B cell (primary cell): ENCODE data around the gene FCN2. TPM values are rescaled to one million over a fixed set of nuclear protein-coding genes. Genes with fewer than 3 reads are reported as not detected.

Experiments
- ATAC-seq: fragments of 200-7000 bp; cut with Tn5 transposase; one replicate; pipeline ENCODE4 v1.10.0; 2021; ENCODE audit warnings: low read depth, mild to moderate bottlenecking, moderate number of reproducible peaks, moderate library complexity
- CTCF ChIA-PET: fragments of 350-600 bp; sonication (Branson Sonifier 250); formaldehyde crosslinking; loops from one replicate; lab custom pipeline; 2021; ENCODE audit warnings: antibody characterized with exemption, inconsistent platforms; lab: Charles Lee
- POLR2A ChIA-PET: fragments of 350-600 bp; sonication (Branson Sonifier 250); formaldehyde crosslinking; loops from one replicate; lab custom pipeline; 2021; ENCODE audit warnings: antibody characterized with exemption; lab: Charles Lee
- DNase-seq: peaks from one replicate; pipeline ENCODE4 v3.0.0; 2013
- H2AFZ ChIP-seq: 2 replicates; pipeline ENCODE4 v1.6.1; 2012; ENCODE audit warnings: mild to moderate bottlenecking, low read depth, low read length; ENCODE audit not compliant: insufficient read depth, poor library complexity, severe bottlenecking
- H3K27ac ChIP-seq, 2 donors: 1 replicate in 1 of 2; 2 replicates in 1 of 2; pipeline ENCODE4 v1.5.1; 2012 to 2013; ENCODE audit warnings: low read length in 2 of 2, mild to moderate bottlenecking in 2 of 2, moderate library complexity in 1 of 2
- H3K27me3 ChIP-seq, 4 experiments: fragments of 200-600 bp in 1 of 4; sonication (generic) in 1 of 4; replicated peaks in 1 of 4; 1 replicate in 2 of 4; 2 replicates in 2 of 4; pipeline versions ENCODE4 v1.6.1 to v1.7.0; 2013 to 2016; ENCODE audit warnings: low read length in 3 of 4, mild to moderate bottlenecking in 2 of 4, mixed read lengths in 1 of 4, moderate library complexity in 1 of 4; ENCODE audit not compliant: insufficient read depth in 4 of 4, control insufficient read depth in 3 of 4; ENCODE audit errors: control extremely low read depth in 1 of 4
- H3K36me3 ChIP-seq, 2 experiments: replicated peaks in 1 of 2; 1 replicate in 1 of 2; 2 replicates in 1 of 2; pipeline versions ENCODE4 v1.6.1 to v1.7.1; 2013; ENCODE audit warnings: low read length in 1 of 2; ENCODE audit not compliant: insufficient read depth in 2 of 2, control insufficient read depth in 1 of 2; ENCODE audit errors: control extremely low read depth in 1 of 2, extremely low read depth in 1 of 2
- H3K4me1 ChIP-seq, 2 donors: fragments of 200-600 bp in 1 of 2; sonication (generic) in 1 of 2; 1 replicate in 1 of 2; 2 replicates in 1 of 2; pipeline versions ENCODE4 v1.5.1 to v1.6.1; 2013 to 2017; ENCODE audit warnings: low read length in 2 of 2; ENCODE audit not compliant: control insufficient read depth in 2 of 2, insufficient read depth in 2 of 2
- H3K4me2 ChIP-seq: replicated peaks from 2 replicates; pipeline ENCODE3; 2012; ENCODE audit warnings: mild to moderate bottlenecking, low read depth, low read length; ENCODE audit not compliant: poor library complexity, severe bottlenecking
- H3K4me3 ChIP-seq, 5 experiments: fragments of 200-600 bp in 1 of 5; sonication (generic) in 1 of 5; 1 replicate in 3 of 5; 2 replicates in 2 of 5; pipeline versions ENCODE4 v1.5.1 to v1.7.0; 2011 to 2016; ENCODE audit warnings: low read length in 4 of 5, mild to moderate bottlenecking in 4 of 5, low read depth in 2 of 5, control low read depth in 1 of 5, moderate library complexity in 1 of 5; ENCODE audit not compliant: insufficient read depth in 1 of 5; ENCODE audit errors: control extremely low read depth in 1 of 5, extremely low read depth in 1 of 5
- H3K79me2 ChIP-seq: fragments of 200-600 bp; sonication (generic); one replicate; pipeline ENCODE4 v1.6.0; 2016; ENCODE audit warnings: low read length; ENCODE audit not compliant: control insufficient read depth, insufficient read depth
- H3K9ac ChIP-seq: fragments of 200-600 bp; sonication (generic); 2 replicates; pipeline ENCODE4 v1.6.1; 2017; ENCODE audit warnings: mild to moderate bottlenecking, low read length, moderate library complexity
- H3K9me3 ChIP-seq, 3 donors: one replicate each; pipeline versions ENCODE4 v1.6.1 to v1.7.1; 2013; ENCODE audit warnings: low read length in 2 of 3; ENCODE audit not compliant: control insufficient read depth in 2 of 3, insufficient read depth in 1 of 3; ENCODE audit errors: control extremely low read depth in 1 of 3
- H4K20me1 ChIP-seq: 2 replicates; pipeline ENCODE4 v1.6.0; 2012; ENCODE audit warnings: mild to moderate bottlenecking, low read length; ENCODE audit not compliant: insufficient read depth, control insufficient read depth, poor library complexity, severe bottlenecking
- H3K27ac Mint-ChIP-seq: one replicate; pipeline ENCODE4 v1.8.0; 2021; ENCODE audit warnings: mixed read lengths
- H3K27me3 Mint-ChIP-seq: one replicate; pipeline ENCODE4 v1.8.0; 2021; ENCODE audit warnings: mixed read lengths
- H3K4me1 Mint-ChIP-seq: one replicate; pipeline ENCODE4 v1.8.0; 2021; ENCODE audit warnings: mixed read lengths
- H3K4me3 Mint-ChIP-seq: one replicate; pipeline ENCODE4 v1.8.0; 2021; ENCODE audit warnings: mixed read lengths
- H3K9me3 Mint-ChIP-seq: one replicate; pipeline ENCODE4 v1.8.0; 2022; ENCODE audit warnings: mixed read lengths; ENCODE audit not compliant: insufficient read depth
- EZH2 ChIP-seq: IDR thresholded peaks from 2 replicates; pipeline ENCODE4 v1.6.1; 2012; ENCODE audit warnings: borderline replicate concordance, low read depth, mild to moderate bottlenecking, moderate library complexity, low read length; ENCODE audit not compliant: insufficient read depth, poor library complexity, severe bottlenecking
- WGBS: methylation state at CpG from one replicate; pipeline ENCODE4 v1.1.5; 2013; ENCODE audit warnings: missing lambda C conversion rate; ENCODE audit not compliant: insufficient coverage; 5-methylcytosine and 5-hydroxymethylcytosine counted together
- intact Hi-C: fragments of 100-400 bp; cut with micrococcal nuclease; formaldehyde crosslinking; loops from one replicate; pipeline ENCODE4 v1.10.0; 2022
- polyA plus RNA-seq: library from polyadenylated mRNA; depleted of rRNA; stranded (reverse); fragments of >200 nt; gene quantifications from 2 replicates; pipeline ENCODE4 v1.2.3, GENCODE V29; 2012
- total RNA-seq, 2 donors: library from RNA; stranded (reverse); fragments of 120-200 nt in 1 of 2; gene quantifications; 1 replicate in 1 of 2; 2 replicates in 1 of 2; pipeline versions ENCODE4 v1.2.3 to v1.2.4, GENCODE V29; 2013 to 2022
- TF ChIP-seq, protein P1 (sequence below): fragments of 200-600 bp; IDR thresholded peaks from one replicate; pipeline ENCODE4 v1.8.0; 2022; ENCODE audit warnings: antibody characterized with exemption, mild to moderate bottlenecking

Gene FCN2
- total and polyA plus RNA-seq, 2 donors (not counting 1 experiment from before 2014, with no cell fraction given), result not detected

DNA sequence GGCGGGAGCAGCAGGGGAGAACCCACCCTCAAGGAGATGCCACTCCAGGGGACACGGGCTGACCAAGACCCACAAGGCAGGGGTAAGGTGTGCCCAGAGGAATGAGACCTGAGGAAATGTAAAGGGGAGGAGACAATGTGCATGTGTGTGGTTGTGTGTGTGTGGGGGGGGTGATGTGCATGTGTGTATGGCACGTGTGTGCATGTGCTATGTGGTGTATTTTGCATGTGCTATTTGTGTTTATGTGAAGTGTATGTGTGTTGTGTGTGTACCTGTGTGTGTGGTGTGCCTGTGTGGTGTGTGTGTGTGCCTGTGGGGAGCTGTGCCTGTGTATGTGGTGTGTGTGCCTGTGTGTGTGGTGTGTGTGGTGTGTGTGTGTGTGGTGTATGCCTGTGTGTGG, 33.5 kb upstream of the FCN2 start:
- Mint-ChIP-seq H3K27ac (no peak overlapping the region), H3K4me1 (no peaks in the 10 kb centered on the region), H3K27me3 (no peaks in the 10 kb centered on the region), H3K4me3 (no peak overlapping the region), H3K9me3 (no peaks in the 10 kb centered on the region)
- Histone ChIP-seq H3K9ac (no peak overlapping the region), H3K79me2 (no peaks in the 10 kb centered on the region), H2AFZ (no peak overlapping the region), H3K27me3 (no peaks in the 10 kb centered on the region), H3K9me3 (peaks cover 0 to 25% (median 0%) of the 10 kb centered on the region in 3 donors), H3K27ac (no peak overlapping the region), H3K4me1 (no peaks in the 10 kb centered on the region), H3K4me3 (no peak overlapping the region), H4K20me1 (no peaks in the 10 kb centered on the region), H3K4me2 (no peak overlapping the region), H3K36me3 (no peaks in the 10 kb centered on the region)
- intact Hi-C loops, result no loop called here
- ATAC-seq (no peak), DNase-seq (no peak)
- WGBS, result 87% methylated on average over 3 of the region's 3 CpGs
- ChIA-PET POLR2A (no interaction called here), CTCF (no interaction called here)
- TF ChIP-seq EZH2, result no peak
- TF ChIP-seq, protein P1, sequence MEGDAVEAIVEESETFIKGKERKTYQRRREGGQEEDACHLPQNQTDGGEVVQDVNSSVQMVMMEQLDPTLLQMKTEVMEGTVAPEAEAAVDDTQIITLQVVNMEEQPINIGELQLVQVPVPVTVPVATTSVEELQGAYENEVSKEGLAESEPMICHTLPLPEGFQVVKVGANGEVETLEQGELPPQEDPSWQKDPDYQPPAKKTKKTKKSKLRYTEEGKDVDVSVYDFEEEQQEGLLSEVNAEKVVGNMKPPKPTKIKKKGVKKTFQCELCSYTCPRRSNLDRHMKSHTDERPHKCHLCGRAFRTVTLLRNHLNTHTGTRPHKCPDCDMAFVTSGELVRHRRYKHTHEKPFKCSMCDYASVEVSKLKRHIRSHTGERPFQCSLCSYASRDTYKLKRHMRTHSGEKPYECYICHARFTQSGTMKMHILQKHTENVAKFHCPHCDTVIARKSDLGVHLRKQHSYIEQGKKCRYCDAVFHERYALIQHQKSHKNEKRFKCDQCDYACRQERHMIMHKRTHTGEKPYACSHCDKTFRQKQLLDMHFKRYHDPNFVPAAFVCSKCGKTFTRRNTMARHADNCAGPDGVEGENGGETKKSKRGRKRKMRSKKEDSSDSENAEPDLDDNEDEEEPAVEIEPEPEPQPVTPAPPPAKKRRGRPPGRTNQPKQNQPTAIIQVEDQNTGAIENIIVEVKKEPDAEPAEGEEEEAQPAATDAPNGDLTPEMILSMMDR, result no peak

DNA sequence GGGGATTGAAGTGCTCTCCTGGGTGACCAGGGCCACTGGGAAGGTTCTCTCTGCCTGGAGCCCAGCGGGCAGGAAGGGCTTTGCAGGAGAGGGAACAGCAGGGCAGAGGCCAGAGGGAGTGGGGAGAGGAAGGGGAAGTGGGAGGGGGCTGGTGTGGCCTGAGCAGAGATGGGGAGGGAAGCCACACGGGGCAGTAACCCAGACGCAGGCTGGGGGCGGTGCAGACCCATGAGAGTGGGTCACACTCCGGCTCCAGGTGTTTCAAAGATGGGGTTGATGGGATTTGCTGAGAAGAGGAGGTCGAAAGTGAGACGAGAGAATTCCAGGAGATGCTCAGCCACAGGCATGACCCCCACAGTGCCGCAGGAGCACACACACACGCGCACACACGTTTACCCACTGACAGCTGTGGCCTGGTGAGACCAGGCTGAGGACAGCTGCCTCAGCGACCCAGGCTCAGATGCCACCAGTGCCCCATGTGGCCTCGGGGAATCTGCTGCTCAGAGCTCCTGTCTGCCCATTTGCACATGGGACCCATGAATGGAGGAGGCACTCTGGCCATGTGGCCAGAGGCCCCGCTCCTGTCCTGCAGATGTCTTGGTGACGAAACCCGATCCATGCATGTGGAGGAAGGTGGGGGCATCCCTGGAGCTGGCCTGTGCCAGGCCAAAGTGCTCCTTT, 32.7 kb upstream of the FCN2 start:
- DNase-seq, result no peak
- no peak overlapping the region for H3K4me3 ChIP-seq
- H3K79me2 ChIP-seq, result no peaks in the 10 kb centered on the region
- Mint-ChIP-seq H3K27ac (no peak overlapping the region), H3K4me1 (no peaks in the 10 kb centered on the region), H3K9me3 (no peaks in the 10 kb centered on the region), H3K27me3 (no peaks in the 10 kb centered on the region), H3K4me3 (no peak overlapping the region)
- H3K36me3 ChIP-seq, result no peaks in the 10 kb centered on the region
- H3K27ac ChIP-seq, result no peak overlapping the region
- intact Hi-C loops, result no loop called here
- ATAC-seq, result no peak
- H3K9ac ChIP-seq, result no peak overlapping the region
- 54% methylated on average over 15 of the region's 16 CpGs for WGBS
- ChIA-PET CTCF (no interaction called here), POLR2A (no interaction called here)
- no peaks in the 10 kb centered on the region for H3K4me1 ChIP-seq
- H3K27me3 ChIP-seq, result no peaks in the 10 kb centered on the region
- no peak for TF ChIP-seq EZH2
- TF ChIP-seq, protein P1, result no peak
- H3K9me3 ChIP-seq, result peaks cover 0 to 25% (median 0%) of the 10 kb centered on the region in 3 donors
- no peak overlapping the region for H2AFZ ChIP-seq
- H4K20me1 ChIP-seq, result no peaks in the 10 kb centered on the region
- no peak overlapping the region for H3K4me2 ChIP-seq
